Body of pancreas (tissue), 4 donors: ENCODE data around the gene FKBP15.

Source experiments
- CTCF ChIP-seq, 7 experiments: fragments of 450-650 bp in 4 of 7; fragments of 200-600 bp in 3 of 7; sonication (generic) in 3 of 7; IDR thresholded peaks; one replicate each; pipeline ENCODE4 v1.5.1; 2016 to 2019; ENCODE audit warnings: antibody characterized with exemption in 7 of 7
- POLR2A ChIP-seq, 3 donors: fragments of 450-650 bp; IDR thresholded peaks; one replicate each; pipeline ENCODE4 v1.6.1; 2016; ENCODE audit warnings: antibody characterized with exemption in 3 of 3, mild to moderate bottlenecking in 2 of 3

GRCh38 chr9:113160571-113160970 lies 60.5 kb downstream of the FKBP15 start:
- no peak for TF ChIP-seq CTCF (IDR thresholded peaks at IDR 0.05)
- TF ChIP-seq POLR2A (IDR thresholded peaks at IDR 0.05), result no peak
